B cell (primary cell): ENCODE measurements around the gene ADAMTS18. TPM values are rescaled to one million over a fixed set of nuclear protein-coding genes. Genes with fewer than 3 reads are reported as not detected.

Experiments
- ATAC-seq: fragments of 200-7000 bp; cut with Tn5 transposase; one replicate; pipeline ENCODE4 v1.10.0; 2021; ENCODE audit warnings: low read depth, mild to moderate bottlenecking, moderate number of reproducible peaks, moderate library complexity
- CTCF ChIA-PET: fragments of 350-600 bp; sonication (Branson Sonifier 250); formaldehyde crosslinking; loops from one replicate; lab custom pipeline; 2021; ENCODE audit warnings: antibody characterized with exemption, inconsistent platforms; lab: Charles Lee
- POLR2A ChIA-PET: fragments of 350-600 bp; sonication (Branson Sonifier 250); formaldehyde crosslinking; loops from one replicate; lab custom pipeline; 2021; ENCODE audit warnings: antibody characterized with exemption; lab: Charles Lee
- DNase-seq: peaks from one replicate; pipeline ENCODE4 v3.0.0; 2013
- H2AFZ ChIP-seq: 2 replicates; pipeline ENCODE4 v1.6.1; 2012; ENCODE audit warnings: mild to moderate bottlenecking, low read depth, low read length; ENCODE audit not compliant: insufficient read depth, poor library complexity, severe bottlenecking
- H3K27ac ChIP-seq, 2 donors: 1 replicate in 1 of 2; 2 replicates in 1 of 2; pipeline ENCODE4 v1.5.1; 2012 to 2013; ENCODE audit warnings: low read length in 2 of 2, mild to moderate bottlenecking in 2 of 2, moderate library complexity in 1 of 2
- H3K27me3 ChIP-seq, 4 experiments: fragments of 200-600 bp in 1 of 4; sonication (generic) in 1 of 4; replicated peaks in 1 of 4; 1 replicate in 2 of 4; 2 replicates in 2 of 4; pipeline versions ENCODE4 v1.6.1 to v1.7.0; 2013 to 2016; ENCODE audit warnings: low read length in 3 of 4, mild to moderate bottlenecking in 2 of 4, mixed read lengths in 1 of 4, moderate library complexity in 1 of 4; ENCODE audit not compliant: insufficient read depth in 4 of 4, control insufficient read depth in 3 of 4; ENCODE audit errors: control extremely low read depth in 1 of 4
- H3K36me3 ChIP-seq, 2 experiments: replicated peaks in 1 of 2; 1 replicate in 1 of 2; 2 replicates in 1 of 2; pipeline versions ENCODE4 v1.6.1 to v1.7.1; 2013; ENCODE audit warnings: low read length in 1 of 2; ENCODE audit not compliant: insufficient read depth in 2 of 2, control insufficient read depth in 1 of 2; ENCODE audit errors: control extremely low read depth in 1 of 2, extremely low read depth in 1 of 2
- H3K4me1 ChIP-seq, 2 donors: fragments of 200-600 bp in 1 of 2; sonication (generic) in 1 of 2; 1 replicate in 1 of 2; 2 replicates in 1 of 2; pipeline versions ENCODE4 v1.5.1 to v1.6.1; 2013 to 2017; ENCODE audit warnings: low read length in 2 of 2; ENCODE audit not compliant: control insufficient read depth in 2 of 2, insufficient read depth in 2 of 2
- H3K4me2 ChIP-seq: replicated peaks from 2 replicates; pipeline ENCODE3; 2012; ENCODE audit warnings: mild to moderate bottlenecking, low read depth, low read length; ENCODE audit not compliant: poor library complexity, severe bottlenecking
- H3K4me3 ChIP-seq, 5 experiments: fragments of 200-600 bp in 1 of 5; sonication (generic) in 1 of 5; 1 replicate in 3 of 5; 2 replicates in 2 of 5; pipeline versions ENCODE4 v1.5.1 to v1.7.0; 2011 to 2016; ENCODE audit warnings: low read length in 4 of 5, mild to moderate bottlenecking in 4 of 5, low read depth in 2 of 5, control low read depth in 1 of 5, moderate library complexity in 1 of 5; ENCODE audit not compliant: insufficient read depth in 1 of 5; ENCODE audit errors: control extremely low read depth in 1 of 5, extremely low read depth in 1 of 5
- H3K79me2 ChIP-seq: fragments of 200-600 bp; sonication (generic); one replicate; pipeline ENCODE4 v1.6.0; 2016; ENCODE audit warnings: low read length; ENCODE audit not compliant: control insufficient read depth, insufficient read depth
- H3K9ac ChIP-seq: fragments of 200-600 bp; sonication (generic); 2 replicates; pipeline ENCODE4 v1.6.1; 2017; ENCODE audit warnings: mild to moderate bottlenecking, low read length, moderate library complexity
- H3K9me3 ChIP-seq, 3 donors: one replicate each; pipeline versions ENCODE4 v1.6.1 to v1.7.1; 2013; ENCODE audit warnings: low read length in 2 of 3; ENCODE audit not compliant: control insufficient read depth in 2 of 3, insufficient read depth in 1 of 3; ENCODE audit errors: control extremely low read depth in 1 of 3
- H4K20me1 ChIP-seq: 2 replicates; pipeline ENCODE4 v1.6.0; 2012; ENCODE audit warnings: mild to moderate bottlenecking, low read length; ENCODE audit not compliant: insufficient read depth, control insufficient read depth, poor library complexity, severe bottlenecking
- H3K27ac Mint-ChIP-seq: one replicate; pipeline ENCODE4 v1.8.0; 2021; ENCODE audit warnings: mixed read lengths
- H3K27me3 Mint-ChIP-seq: one replicate; pipeline ENCODE4 v1.8.0; 2021; ENCODE audit warnings: mixed read lengths
- H3K4me1 Mint-ChIP-seq: one replicate; pipeline ENCODE4 v1.8.0; 2021; ENCODE audit warnings: mixed read lengths
- H3K4me3 Mint-ChIP-seq: one replicate; pipeline ENCODE4 v1.8.0; 2021; ENCODE audit warnings: mixed read lengths
- H3K9me3 Mint-ChIP-seq: one replicate; pipeline ENCODE4 v1.8.0; 2022; ENCODE audit warnings: mixed read lengths; ENCODE audit not compliant: insufficient read depth
- EZH2 ChIP-seq: IDR thresholded peaks from 2 replicates; pipeline ENCODE4 v1.6.1; 2012; ENCODE audit warnings: borderline replicate concordance, low read depth, mild to moderate bottlenecking, moderate library complexity, low read length; ENCODE audit not compliant: insufficient read depth, poor library complexity, severe bottlenecking
- WGBS: methylation state at CpG from one replicate; pipeline ENCODE4 v1.1.5; 2013; ENCODE audit warnings: missing lambda C conversion rate; ENCODE audit not compliant: insufficient coverage; 5-methylcytosine and 5-hydroxymethylcytosine counted together
- intact Hi-C: fragments of 100-400 bp; cut with micrococcal nuclease; formaldehyde crosslinking; loops from one replicate; pipeline ENCODE4 v1.10.0; 2022
- polyA minus RNA-seq: library from RNA; depleted of rRNA, polyadenylated mRNA; stranded (reverse); fragments of >200 nt; gene quantifications from 2 replicates; pipeline ENCODE4 v1.2.3, GENCODE V29; 2012
- polyA plus RNA-seq: library from polyadenylated mRNA; depleted of rRNA; stranded (reverse); fragments of >200 nt; gene quantifications from 2 replicates; pipeline ENCODE4 v1.2.3, GENCODE V29; 2012
- total RNA-seq, 2 donors: library from RNA; stranded (reverse); fragments of 120-200 nt in 1 of 2; gene quantifications; 1 replicate in 1 of 2; 2 replicates in 1 of 2; pipeline versions ENCODE4 v1.2.3 to v1.2.4, GENCODE V29; 2013 to 2022

ADAMTS18 gene
- total RNA-seq (not detected in 2 replicates), polyA plus RNA-seq (not detected in 2 replicates), polyA minus RNA-seq (not detected in 2 replicates)
- total RNA-seq (2013): not detected

DNA sequence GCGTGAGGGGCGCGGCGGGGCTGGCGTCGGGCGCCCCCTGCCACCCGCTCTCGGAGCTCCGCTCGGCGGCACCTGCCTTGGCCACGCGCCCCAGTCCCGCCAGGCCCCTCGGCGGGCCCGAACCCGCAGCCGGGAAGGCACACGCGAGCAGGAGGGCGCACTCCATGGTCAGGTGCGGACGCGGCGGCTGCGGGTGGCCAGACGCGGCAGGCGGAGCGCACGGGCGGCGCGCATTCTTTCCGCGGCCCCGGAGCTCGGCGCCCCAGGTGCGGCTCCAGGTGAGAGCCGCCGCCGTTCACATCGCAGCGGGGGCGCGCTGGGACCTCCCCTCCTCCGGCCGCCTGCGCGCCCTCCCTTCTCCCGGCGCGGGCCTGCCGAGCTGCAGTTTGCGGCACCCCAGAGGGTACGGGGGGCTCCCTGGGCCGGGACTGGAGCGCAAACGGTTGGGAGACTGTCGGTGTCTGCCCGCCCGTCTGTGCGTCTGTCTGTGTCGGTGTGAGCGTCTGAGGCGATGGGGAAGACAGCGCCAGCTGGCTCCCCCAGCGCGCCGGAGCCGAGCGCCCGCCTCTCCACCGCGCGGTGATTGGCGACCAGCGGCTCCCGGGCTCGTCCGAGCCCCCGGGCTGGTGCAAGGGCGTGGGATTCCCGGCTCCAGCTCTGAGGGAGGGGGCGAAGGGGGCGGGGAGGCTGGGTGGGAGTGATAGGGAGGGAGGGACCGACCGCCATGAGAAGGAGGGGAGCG is at the start of gene ADAMTS18:
Gene ADAMTS18 (minus strand): TSS at position 505 of the 742 bp plus-strand sequence. CDS start 339 bp downstream, at position 166.
- no peaks in the 10 kb centered on the region for H3K9me3 Mint-ChIP-seq
- H3K27me3 ChIP-seq: peaks cover 0 to 19% (median 13%) of the 10 kb centered on the region in 4 experiments
- H3K9ac ChIP-seq: no peak within 1 kb of the TSS
- no peaks in the 10 kb centered on the region for H3K36me3 ChIP-seq
- CTCF ChIA-PET: no interaction called here
- no peaks in the 10 kb centered on the region for H3K9me3 ChIP-seq
- peaks cover 51% of the 10 kb centered on the region for H3K27me3 Mint-ChIP-seq
- H3K4me1 ChIP-seq: no peaks in the 10 kb centered on the region
- no peak within 1 kb of the TSS for H3K27ac Mint-ChIP-seq
- POLR2A ChIA-PET: no interaction called here
- DNase-seq: no peak
- 7% methylated on average over 91 of the region's 92 CpGs for WGBS
- no peaks in the 10 kb centered on the region for H4K20me1 ChIP-seq
- H3K4me3 ChIP-seq: no peak within 1 kb of the TSS
- H3K4me3 Mint-ChIP-seq: no peak within 1 kb of the TSS
- no peak for ATAC-seq
- H3K4me2 ChIP-seq: no peak within 1 kb of the TSS
- H3K4me1 Mint-ChIP-seq: no peaks in the 10 kb centered on the region
- H3K79me2 ChIP-seq: no peaks in the 10 kb centered on the region
- intact Hi-C loops: no loop called here
- no peak within 1 kb of the TSS for H3K27ac ChIP-seq
- no peak within 1 kb of the TSS for H2AFZ ChIP-seq
- TF ChIP-seq EZH2: no peak

DNA sequence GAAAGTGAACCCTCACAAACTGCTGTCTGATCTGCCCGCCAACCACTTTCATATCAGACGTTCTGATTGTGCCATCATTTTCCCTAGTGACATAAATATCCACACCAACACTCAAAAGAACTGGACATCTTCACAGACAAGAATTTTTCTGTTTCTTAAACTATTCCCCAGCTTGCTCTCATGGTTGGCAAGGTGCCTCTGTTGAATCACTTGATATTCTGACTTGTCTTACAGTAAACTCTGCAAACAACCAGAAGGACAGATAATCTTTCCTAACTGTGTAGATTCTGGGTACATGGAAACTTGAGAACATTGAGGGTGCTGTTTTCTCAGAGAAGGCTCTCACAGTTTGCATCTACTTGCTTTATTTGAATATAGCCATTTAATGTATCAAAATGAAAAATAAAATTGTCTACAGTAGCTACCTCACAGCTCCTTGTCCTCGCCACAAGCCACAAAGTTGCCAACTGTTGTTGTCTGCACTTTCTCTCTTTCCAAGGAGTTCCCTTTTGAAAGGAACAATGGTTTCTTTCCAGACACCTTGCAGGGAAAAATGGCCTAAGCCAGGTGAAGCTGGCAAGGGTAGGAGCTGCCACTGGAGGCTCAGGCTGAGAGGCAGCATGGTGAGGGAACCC is 46.0 kb upstream of the ADAMTS18 start:
- H3K36me3 ChIP-seq: no peaks in the 10 kb centered on the region
- no peaks in the 10 kb centered on the region for H3K4me1 Mint-ChIP-seq
- no peak overlapping the region for H2AFZ ChIP-seq
- DNase-seq (no peak), ATAC-seq (no peak)
- no peak overlapping the region for H3K27ac Mint-ChIP-seq
- peaks cover 20% of the 10 kb centered on the region for H3K27me3 Mint-ChIP-seq
- no peaks in the 10 kb centered on the region for H3K79me2 ChIP-seq
- ChIA-PET POLR2A (no interaction called here), CTCF (no interaction called here)
- no peaks in the 10 kb centered on the region for H3K9me3 Mint-ChIP-seq
- H3K27me3 ChIP-seq: peaks cover 0 to 3% (median 0%) of the 10 kb centered on the region in 4 experiments
- no peak overlapping the region for H3K4me3 Mint-ChIP-seq
- WGBS: 89% methylated on average over 2 of the region's 3 CpGs
- no peaks in the 10 kb centered on the region for H4K20me1 ChIP-seq
- intact Hi-C loops: no loop called here
- H3K4me3 ChIP-seq: no peak overlapping the region
- no peak overlapping the region for H3K27ac ChIP-seq
- H3K4me2 ChIP-seq: no peak overlapping the region
- TF ChIP-seq EZH2: no peak
- H3K9me3 ChIP-seq: no peaks in the 10 kb centered on the region
- H3K4me1 ChIP-seq: no peaks in the 10 kb centered on the region
- no peak overlapping the region for H3K9ac ChIP-seq
